RWPE2 (cell line): Measurements from ENCODE around the gene LIPA.

Source experiments
- ATAC-seq: fragments of 200-7000 bp; cut with Tn5 transposase; 3 replicates; pipeline ENCODE4 v1.9.1; 2021; ENCODE audit warnings: low read depth
- DNase-seq: peaks from one replicate; pipeline ENCODE4 v3.0.0-alpha.2; 2020; ENCODE audit warnings: low spot score
- H3K27ac ChIP-seq: fragments of 450-650 bp; 2 replicates; pipeline ENCODE4 v1.5.1; 2017; ENCODE audit warnings: mild to moderate bottlenecking; ENCODE audit not compliant: poor library complexity, severe bottlenecking
- H3K27me3 ChIP-seq: fragments of 250-450 bp; sonication (Bioruptor Pico); 2 replicates; pipeline ENCODE4 v1.5.1; 2021; ENCODE audit warnings: mild to moderate bottlenecking, moderate library complexity; ENCODE audit not compliant: insufficient read depth, poor library complexity, severe bottlenecking
- H3K36me3 ChIP-seq: fragments of 250-450 bp; sonication (Bioruptor Pico); 2 replicates; pipeline ENCODE4 v1.5.1; 2020; ENCODE audit warnings: low read depth, mild to moderate bottlenecking, moderate library complexity
- H3K4me1 ChIP-seq: fragments of 250-450 bp; sonication (Bioruptor Pico); 2 replicates; pipeline ENCODE4 v1.5.1; 2021; ENCODE audit warnings: mild to moderate bottlenecking, moderate library complexity; ENCODE audit not compliant: insufficient read depth, poor library complexity, severe bottlenecking
- H3K4me3 ChIP-seq: fragments of 250-450 bp; sonication (Bioruptor Pico); 2 replicates; pipeline ENCODE4 v1.5.1; 2021; ENCODE audit warnings: mild to moderate bottlenecking, moderate library complexity; ENCODE audit not compliant: severe bottlenecking
- H3K9me3 ChIP-seq: fragments of 250-450 bp; sonication (Bioruptor Pico); 2 replicates; pipeline ENCODE4 v1.5.1; 2021; ENCODE audit warnings: mild to moderate bottlenecking, moderate library complexity; ENCODE audit not compliant: severe bottlenecking
- CTCF ChIP-seq: fragments of 450-650 bp; IDR thresholded peaks from one replicate; pipeline ENCODE4 v1.5.1; 2017; ENCODE audit warnings: mild to moderate bottlenecking, moderate library complexity; ENCODE audit not compliant: poor library complexity, severe bottlenecking

The LIPA gene

GRCh38 chr10:89207181-89207800 lies 44.3 kb downstream of the LIPA start, which contains the start of gene CH25H:
Gene CH25H, minus strand, starts transcription at chr10:89207317. Its CDS starts 25 bp downstream, at chr10:89207292.
- H3K9me3 ChIP-seq: no peaks in the 10 kb centered on the region
- H3K4me1 ChIP-seq: peaks cover 3% of the 10 kb centered on the region
- H3K27me3 ChIP-seq: peaks cover 44% of the 10 kb centered on the region
- DNase-seq (no peak), ATAC-seq (peak; percentile 77)
- TF ChIP-seq CTCF: no peak
- no peaks in the 10 kb centered on the region for H3K36me3 ChIP-seq
- no peak within 1 kb of the TSS for H3K27ac ChIP-seq
- peak within 1 kb of the TSS; percentile 31 for H3K4me3 ChIP-seq

GRCh38 chr10:89206402-89207180 lies 45.0 kb downstream of the LIPA start:
- H3K36me3 ChIP-seq: no peaks in the 10 kb centered on the region
- no peak for TF ChIP-seq CTCF
- peak overlapping the region; percentile 31 for H3K4me3 ChIP-seq
- no peaks in the 10 kb centered on the region for H3K9me3 ChIP-seq
- H3K4me1 ChIP-seq: peaks cover 3% of the 10 kb centered on the region
- no peak overlapping the region for H3K27ac ChIP-seq
- ATAC-seq (peak; percentile 26), DNase-seq (no peak)
- peaks cover 44% of the 10 kb centered on the region for H3K27me3 ChIP-seq

- Histone ChIP-seq H3K27me3 (peaks cover 44% of the 10 kb centered on the region), H3K9me3 (no peaks in the 10 kb centered on the region), H3K4me1 (peaks cover 6% of the 10 kb centered on the region), H3K36me3 (no peaks in the 10 kb centered on the region), H3K4me3 (no peak overlapping the region), H3K27ac (no peak overlapping the region)
- ATAC-seq (no peak), DNase-seq (no peak)
- TF ChIP-seq CTCF: no peak
Observed at GRCh38 chr10:89204621-89205185, 46.9 kb downstream of the LIPA start.

GRCh38 chr10:89203237-89203636 lies 48.3 kb downstream of the LIPA start:
- H3K36me3 ChIP-seq: no peaks in the 10 kb centered on the region
- no peak overlapping the region for H3K4me3 ChIP-seq
- H3K9me3 ChIP-seq: no peaks in the 10 kb centered on the region
- H3K27me3 ChIP-seq: peaks cover 34% of the 10 kb centered on the region
- DNase-seq: no peak
- H3K27ac ChIP-seq: no peak overlapping the region
- TF ChIP-seq CTCF: no peak
- ATAC-seq: no peak
- H3K4me1 ChIP-seq: peaks cover 6% of the 10 kb centered on the region
